Activated CD8-positive, alpha-beta memory T cell treated with anti-CD3 and anti-CD28 coated beads, Interleukin-2, amount 50 U/mL, for 48 hours (primary cell): ENCODE data around the gene AKR1C3.

Experiments
- DNase-seq: peaks from one replicate; pipeline ENCODE4 v3.0.0-alpha.2; 2020

The AKR1C3 gene

GRCh38 chr10:5142199-5142598, 48.0 kb downstream of the AKR1C3 start:
- DNase-seq: no peak

- DNase-seq: no peak
Measured at GRCh38 chr10:5143137-5143536, 48.9 kb downstream of the AKR1C3 start.

GRCh38 chr10:5146920-5147254, 52.7 kb downstream of the AKR1C3 start:
- no peak for DNase-seq

GRCh38 chr10:5147255-5147980, 53.2 kb downstream of the AKR1C3 start:
- no peak for DNase-seq

- no peak for DNase-seq
Measured at GRCh38 chr10:5147981-5148677, 53.9 kb downstream of the AKR1C3 start.

- no peak for DNase-seq
Measured at GRCh38 chr10:5148678-5149032, 54.4 kb downstream of the AKR1C3 start.

- no peak for DNase-seq
Measured at GRCh38 chr10:5151076-5151475, 56.9 kb downstream of the AKR1C3 start.

- DNase-seq: no peak
Measured at GRCh38 chr10:5155951-5156350, 61.7 kb downstream of the AKR1C3 start.
